M059J (cell line): Measurements from ENCODE around the gene DVL3. TPM values are rescaled to one million over a fixed set of nuclear protein-coding genes. Genes with fewer than 3 reads are reported as not detected.
A peak's percentile ranks its signal among the peaks of the same experiment; 100 is the strongest.
"Not testable (repeated sequence)": the region's sequence is repeated elsewhere in the genome, so short reads cannot be mapped to it uniquely, and the experiment has no call there.

Source experiments
- DNase-seq: peaks from one replicate; pipeline ENCODE4 v3.0.0-alpha.2; 2012; ENCODE audit warnings: low read depth
- total RNA-seq: library from RNA; depleted of rRNA; stranded (reverse); fragments of >200 nt; shearing (Covaris generic); gene quantifications from 2 replicates; pipeline ENCODE4 v1.2.3, GENCODE V29; 2014

Gene DVL3
- total RNA-seq, 1 experiment from 2014 or later: 30.3 TPM

DNA sequence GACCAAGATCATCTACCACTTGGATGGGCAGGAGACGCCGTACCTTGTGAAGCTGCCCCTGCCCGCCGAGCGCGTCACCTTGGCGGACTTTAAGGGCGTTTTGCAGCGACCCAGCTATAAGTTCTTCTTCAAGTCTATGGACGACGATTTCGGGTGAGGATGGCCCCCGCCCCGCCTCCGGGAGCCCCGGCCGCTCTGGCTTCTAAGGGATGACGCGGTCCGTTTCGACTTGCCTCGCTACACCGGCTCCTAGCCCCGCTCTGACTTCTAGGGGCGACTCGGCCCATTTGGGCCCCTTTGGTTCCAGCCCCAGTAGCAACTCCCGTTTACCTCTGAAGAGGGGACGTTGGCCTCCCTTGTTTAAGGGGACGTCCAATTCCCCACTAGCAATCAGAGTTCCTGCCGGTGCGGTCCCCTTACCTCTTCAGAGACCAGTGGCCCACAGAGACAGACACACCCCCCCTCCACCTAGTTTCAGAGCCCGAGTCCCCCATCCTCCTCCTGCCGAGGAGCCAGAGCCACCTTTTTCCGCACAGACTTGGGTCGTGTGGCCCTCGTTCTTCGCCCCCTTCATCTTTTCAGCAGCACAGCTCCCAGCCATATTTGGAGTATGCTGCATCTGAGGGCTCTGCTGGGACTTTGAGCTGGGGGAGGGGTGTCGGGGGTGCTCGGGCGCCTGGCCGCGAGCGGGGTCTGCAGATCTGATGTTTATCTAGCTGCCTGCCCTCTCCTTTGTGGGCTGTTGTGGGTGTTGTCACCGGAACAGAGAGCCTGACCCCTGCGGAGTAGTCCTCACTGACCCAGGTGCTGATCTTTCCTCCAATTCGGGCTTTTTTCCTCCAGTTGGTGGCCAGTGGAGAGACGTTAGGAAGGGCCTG lies 706 bp downstream of the DVL3 start:
- peak; percentile 50 for DNase-seq

DNA sequence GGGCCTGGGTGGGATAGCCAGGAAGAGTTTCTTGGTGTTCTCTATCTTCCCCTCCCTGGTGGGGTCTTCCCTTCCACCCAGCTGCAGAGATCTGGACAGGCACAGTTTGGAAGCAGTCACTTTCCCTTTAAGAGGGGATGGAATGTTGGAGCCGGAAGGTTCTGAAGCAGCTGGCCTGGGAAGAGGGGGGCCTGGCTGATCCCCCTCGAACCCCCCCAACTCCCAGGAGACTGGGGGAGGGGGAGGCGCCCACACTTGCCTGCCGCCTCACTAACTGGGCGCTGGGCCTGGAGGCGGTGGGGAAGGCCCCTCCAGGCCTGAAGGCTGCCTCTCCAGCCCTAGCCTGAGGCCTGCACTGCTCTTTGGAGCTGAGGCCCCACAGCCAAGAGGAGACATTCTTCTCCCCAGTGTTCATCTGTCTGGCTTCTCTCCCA lies 1.4 kb downstream of the DVL3 start:
- peak; percentile 44 for DNase-seq

DNA sequence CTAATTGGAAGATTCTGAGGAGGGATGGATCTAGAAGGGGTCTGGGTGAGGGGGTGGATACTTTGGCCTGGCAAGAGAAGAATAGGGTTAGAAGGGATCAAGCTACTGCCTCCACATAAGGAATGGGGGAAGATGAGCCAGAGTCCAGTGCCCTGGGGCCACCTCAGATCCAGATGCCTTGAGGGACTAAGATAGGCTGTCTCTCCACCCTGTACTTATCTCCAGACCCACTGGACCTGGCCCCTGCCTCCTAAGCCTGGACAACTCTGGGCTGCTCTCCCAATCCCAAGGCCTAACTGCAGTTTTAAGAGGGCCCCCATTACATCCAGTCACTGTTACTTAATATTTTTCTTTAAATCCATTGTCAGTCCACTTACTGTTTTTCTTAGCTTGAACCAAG lies 2.0 kb downstream of the DVL3 start:
- DNase-seq: no peak

DNA sequence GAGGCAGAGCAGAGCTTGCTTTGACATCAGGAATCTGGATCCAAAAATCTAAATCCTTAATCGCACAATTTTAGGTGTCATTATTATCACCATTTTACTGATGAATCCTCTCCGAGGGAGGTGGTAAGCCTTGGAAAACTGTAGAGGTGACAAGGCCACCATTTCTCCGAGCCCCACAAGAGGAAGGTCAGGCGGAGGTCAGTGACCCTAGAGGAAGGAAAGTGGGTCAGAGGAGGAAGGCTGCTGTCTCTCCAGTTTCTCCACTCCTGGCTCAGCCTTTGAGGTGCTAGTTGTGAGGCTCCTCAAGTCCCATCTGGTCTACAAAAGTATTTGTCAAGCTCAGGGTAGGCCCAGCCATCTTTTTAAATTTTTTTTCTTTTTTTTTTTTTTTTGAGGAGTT lies 3.2 kb downstream of the DVL3 start:
- DNase-seq: no peak

DNA sequence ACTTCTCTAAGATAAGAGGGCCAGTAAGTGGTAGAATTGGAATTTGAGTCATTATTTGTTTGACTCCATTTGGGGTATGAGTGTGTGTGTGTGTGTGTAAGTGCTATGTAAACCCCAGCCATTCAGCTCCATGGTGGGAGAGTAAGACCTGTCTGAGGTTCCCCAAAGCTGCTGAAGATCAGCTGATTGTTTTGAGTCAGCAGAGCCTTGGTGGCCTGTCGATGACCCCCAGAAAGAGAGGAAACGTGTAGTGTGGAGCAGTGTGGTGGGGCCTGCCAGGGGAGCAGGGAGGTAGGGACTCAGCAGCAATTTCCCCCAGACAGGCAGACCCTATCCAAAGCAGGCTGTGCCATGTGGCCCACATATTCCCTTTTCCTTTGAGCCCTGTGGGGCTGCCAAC lies 5.3 kb downstream of the DVL3 start:
- no peak for DNase-seq

DNA sequence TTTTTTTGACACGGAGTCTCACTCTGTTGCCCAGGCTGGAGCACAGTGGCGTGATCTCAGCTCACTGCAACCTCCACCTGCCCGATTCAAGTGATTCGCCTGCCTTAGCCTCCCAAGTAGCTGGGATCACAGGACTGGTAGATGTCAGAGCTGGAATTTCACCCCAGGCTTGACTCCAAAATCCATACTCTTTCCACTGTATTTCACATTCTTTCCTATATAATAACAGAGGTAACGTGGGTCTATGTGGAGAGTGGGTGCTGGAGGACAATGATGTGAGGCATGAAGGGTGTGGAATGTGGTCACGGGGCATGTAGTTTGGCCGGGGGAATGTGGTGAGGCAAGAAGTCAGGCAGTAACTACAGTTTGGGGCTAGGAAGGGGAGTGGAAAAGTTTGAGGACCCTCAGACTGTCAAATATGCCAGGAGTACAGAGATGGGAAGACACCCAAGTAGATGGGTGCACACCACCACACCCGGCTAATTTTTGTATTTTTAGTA lies 7.4 kb downstream of the DVL3 start:
- not testable (repeated sequence) for DNase-seq

DNA sequence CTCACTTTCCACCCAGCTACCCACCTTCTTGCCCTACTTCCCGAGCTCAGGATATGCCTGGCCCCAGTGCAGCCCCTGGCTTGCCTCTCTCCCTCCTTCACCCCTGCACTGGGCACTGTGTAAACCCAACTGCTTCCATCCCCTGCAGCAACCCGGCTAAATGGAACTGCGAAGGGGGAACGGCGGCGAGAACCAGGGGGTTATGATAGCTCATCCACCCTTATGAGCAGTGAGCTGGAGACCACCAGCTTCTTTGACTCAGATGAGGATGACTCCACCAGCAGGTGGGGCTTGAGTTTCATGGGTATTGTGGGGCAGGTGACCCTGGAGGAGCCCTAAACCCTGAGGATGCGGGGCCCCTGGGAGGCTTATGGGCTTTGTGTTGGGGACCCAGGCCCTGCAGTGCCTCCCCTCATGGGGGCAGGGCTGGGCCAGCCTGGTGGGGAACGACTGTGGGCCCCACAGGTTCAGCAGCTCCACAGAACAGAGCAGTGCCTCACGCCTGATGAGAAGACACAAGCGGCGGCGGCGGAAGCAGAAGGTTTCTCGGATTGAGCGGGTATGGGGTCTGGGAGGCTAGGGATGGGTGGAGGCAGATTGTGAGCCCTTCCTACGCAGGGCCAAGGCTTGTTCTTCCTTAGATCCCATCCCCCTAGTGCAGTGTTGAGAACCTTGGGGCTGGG lies 9.6 kb downstream of the DVL3 start:
- no peak for DNase-seq

DNA sequence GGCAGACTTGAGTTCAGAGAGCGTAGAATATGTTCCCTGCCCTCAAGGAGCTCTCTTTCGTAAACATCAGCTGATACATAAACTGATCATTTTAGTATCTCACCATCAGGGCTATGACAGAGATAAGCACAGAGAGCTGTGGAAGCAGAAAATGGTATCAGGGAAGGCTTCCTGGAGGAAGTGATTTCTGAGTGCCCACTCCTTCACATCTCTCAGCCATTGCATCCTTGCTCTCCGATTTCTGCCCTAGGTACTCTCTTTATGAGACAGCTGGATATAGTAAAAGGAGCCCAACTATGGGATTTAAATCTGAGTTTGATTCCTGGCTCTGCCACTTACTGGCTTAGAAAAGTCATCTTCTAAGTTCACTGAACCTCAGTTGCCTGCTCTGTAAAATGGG lies 10.4 kb downstream of the DVL3 start:
- no peak for DNase-seq

DNA sequence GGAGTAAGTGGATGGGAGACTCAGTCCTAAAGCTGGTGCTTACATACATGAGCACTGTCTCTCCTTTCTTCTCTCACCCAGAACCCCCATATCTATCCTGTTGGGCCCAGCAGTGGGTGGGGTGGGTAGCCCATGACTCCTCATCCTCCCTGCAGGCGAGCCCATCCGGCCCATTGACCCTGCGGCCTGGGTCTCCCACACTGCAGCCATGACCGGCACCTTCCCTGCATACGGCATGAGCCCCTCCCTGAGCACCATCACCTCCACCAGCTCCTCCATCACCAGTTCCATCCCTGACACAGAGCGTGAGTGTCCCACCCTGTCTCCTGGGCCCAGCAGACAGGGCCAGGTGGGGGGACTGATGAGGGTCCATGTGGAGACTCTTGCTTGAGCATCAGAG lies 11.5 kb downstream of the DVL3 start:
- no peak for DNase-seq

DNA sequence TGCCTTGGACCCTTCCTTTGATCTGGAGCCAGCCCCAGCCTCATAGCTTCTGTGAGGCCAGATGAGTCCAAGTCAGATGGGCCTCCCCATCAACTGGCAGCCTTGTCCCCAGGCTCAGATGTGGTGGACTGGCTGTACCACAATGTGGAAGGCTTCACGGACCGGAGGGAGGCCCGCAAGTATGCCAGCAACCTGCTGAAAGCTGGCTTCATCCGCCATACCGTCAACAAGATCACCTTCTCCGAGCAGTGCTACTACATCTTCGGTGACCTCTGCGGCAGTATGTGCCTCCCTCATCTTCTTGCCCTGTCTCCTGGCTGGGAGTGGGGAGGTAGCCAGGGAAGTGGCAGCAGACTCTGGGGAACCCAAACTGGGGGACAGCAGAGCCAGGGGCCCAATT lies 12.6 kb downstream of the DVL3 start:
- no peak for DNase-seq

DNA sequence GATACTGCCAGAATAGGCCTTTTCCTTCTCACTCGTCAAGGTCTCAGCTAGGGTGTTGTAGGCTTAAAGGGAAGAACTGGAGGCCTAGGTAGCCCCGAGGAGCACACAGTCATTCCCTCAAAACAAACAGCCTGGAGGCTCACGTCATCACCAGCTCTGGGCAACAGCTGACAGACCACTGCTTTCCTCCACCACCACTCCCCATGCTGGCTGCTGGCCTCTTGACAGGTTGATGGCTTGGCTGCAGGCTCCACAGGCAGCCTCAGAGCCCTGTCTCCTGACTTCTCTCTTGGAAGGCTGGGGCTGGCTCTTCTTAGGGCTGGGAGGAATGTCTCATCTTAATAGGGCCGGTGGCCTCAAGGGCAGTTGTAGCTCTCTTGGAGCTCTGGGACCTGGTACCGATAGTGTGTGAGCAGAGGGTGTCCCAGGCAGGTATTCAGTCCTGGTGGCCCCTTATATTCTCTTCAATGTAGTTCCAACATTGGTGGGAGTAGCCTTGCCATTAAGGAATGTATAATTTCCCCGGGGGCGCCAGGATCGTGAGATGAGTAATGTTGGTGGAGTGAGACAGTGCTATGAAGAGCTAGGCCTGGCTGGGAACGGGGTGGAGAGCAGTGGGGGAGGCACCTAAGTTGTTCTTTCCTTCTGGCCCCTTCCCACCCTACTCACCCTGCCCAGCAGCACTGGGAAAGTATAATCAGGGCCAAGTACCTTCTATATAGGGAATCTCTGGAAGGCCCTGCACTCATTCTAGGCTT lies 13.4 kb downstream of the DVL3 start:
- DNase-seq: peak; percentile 86

DNA sequence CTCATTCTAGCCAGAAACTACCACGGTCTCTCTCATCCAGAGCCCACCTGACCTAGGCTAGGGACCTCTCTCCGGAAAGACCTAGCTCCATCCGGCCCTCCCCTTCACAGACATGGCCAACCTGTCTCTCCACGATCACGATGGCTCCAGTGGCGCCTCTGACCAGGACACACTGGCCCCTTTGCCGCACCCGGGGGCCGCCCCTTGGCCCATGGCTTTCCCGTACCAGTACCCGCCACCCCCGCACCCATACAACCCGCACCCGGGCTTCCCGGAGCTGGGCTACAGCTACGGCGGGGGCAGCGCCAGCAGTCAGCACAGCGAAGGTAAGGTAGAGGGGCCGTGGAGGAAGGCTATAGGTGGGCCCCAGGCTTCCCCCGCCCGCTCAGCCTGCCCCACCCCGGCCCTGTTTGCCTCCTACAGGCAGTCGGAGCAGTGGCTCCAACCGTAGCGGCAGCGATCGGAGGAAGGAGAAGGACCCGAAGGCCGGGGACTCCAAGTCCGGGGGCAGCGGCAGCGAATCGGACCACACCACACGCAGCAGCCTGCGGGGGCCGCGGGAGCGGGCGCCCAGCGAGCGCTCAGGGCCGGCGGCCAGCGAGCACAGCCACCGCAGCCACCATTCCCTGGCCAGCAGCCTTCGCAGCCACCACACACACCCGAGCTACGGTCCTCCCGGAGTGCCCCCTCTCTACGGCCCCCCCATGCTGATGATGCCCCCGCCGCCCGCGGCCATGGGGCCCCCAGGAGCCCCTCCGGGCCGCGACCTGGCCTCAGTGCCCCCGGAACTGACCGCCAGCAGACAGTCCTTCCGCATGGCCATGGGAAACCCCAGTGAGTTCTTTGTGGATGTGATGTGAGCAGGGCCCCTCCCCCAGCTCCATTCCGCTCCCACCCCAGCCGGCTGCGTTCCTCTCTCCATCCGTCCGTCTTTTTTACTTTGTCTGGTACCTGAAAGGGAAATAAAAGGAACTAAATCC lies 15.0 kb downstream of the DVL3 start:
- DNase-seq: no peak

DNA sequence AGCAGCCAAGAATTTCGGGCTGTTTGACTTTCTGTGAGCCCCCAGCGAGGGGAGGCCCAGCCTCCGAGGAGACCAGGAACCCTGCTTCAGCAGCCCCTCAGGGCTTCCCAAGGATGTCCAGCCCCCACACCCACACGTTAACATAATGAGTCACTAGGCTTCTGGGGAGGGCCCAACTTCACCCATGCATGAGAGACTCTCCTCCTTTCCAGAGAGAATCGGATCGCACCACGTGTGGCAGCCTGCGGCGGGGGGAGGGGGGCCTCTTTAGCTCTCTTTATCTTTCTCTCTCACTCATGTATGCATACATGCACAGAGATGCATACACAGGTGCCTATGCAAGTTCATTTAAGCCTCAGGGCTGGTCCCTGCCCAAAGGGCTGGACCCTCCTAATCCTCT lies 16.4 kb downstream of the DVL3 start:
- peak; percentile 88 for DNase-seq

DNA sequence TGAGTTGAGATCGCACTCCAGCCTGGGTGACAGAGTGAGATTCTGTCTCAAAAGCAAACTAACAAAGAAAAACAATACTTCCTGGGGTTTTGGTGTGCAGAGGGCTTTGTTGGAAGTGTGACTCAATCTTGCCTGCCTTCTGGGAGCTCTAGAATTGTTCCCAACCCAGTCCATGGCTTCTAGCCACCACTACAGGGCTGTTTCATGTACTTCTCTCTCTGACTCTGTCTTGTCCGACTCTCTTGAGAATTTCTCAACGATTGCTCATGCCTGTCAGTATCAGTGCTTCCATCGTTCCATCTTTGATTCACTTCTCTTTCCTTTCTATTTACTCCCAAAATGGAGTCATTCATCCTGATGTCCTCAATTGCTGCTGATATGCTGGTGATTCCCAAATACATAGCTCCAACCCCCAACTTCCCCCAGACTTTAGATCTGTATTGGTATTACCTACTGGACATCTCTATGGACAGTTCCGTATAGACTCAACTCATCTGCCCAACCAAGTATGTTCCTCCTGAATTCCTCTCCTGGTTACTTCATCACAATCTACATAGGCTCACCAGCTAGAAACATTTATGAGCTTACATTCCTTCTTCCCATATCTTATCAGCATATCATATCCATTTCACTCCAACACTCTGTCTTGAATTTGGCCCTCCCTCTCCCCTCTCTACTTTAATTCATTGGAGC lies 17.6 kb downstream of the DVL3 start:
- DNase-seq: peak; percentile 87

DNA sequence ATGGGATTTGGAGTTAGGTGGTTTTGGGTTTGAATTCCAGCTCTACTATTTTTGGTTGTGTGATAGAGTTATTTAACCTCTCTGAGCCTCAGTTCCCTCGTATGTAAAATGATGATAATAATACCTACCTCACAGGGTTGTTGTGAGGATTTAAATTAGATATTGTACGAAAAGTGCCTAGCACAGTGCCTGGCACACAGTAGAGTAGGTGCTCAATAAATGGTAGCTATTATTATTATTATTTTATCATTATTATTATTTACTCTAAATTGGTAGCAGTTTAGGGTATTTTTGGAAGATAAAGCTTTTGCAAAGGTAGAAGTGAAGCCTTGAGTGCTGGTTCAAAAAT lies 18.2 kb downstream of the DVL3 start:
- no peak for DNase-seq

DNA sequence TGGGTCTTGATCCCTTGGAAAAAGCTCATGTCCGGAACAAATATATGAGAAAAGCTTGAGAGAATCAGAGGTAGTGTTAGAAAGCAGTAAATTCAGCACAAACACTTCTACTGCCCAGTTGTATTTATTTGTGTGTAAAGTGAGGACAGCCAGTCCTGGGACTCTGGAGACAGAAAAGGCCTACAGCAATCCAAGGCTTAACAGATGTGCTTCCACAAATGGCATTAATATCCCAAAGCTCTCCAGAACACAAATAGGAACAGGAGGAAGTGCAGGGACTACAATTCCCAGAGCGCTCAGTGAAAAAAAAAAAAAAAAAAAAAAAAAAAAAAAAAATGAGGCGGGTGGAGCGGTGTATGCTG lies 19.1 kb downstream of the DVL3 start:
- DNase-seq: no peak

DNA sequence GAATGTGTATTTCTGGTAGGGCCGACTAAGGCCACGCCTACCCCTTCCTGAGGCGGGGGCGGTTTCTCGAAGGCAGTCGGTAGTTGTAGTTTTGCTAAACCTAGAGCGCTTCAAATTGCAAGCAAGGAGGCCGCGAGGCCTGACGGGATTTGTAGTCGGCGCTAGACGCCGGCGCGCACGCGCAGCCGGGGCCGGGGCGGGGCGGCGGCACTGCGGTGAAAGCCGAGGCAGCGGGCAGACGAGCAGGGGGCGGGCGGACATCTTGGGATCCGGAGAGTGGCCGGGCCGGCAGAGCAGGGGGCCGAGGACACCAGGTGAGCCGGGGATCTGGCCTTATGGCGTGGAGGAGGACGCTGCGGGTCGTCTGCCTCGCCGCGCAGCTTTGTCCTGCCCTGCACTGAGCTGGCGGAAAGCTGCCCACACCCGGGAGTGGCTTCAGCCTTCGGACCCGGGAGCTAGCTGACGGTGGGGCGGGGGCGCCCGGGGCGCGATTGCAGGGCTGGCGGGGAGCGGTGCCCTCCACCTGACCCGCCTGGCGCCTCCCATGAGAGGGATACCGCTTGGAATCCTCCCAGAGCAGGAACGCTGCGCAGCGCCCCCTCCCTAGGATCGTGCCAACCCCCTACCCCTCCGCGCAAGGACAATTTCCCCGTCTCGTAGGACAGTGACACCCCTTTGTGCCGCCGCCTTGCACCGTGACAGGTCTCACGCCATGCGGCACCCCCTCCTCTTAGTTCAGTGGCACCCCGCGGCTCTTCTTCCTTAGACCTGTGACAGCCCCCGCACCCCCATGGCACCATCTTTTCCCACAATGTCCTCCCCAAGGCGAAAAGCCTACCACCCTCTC lies 19.7 kb downstream of the DVL3 start, which contains the start of gene AP2M1:
Gene AP2M1 (plus strand): TSS at position 210 of the 847 bp plus-strand sequence. CDS start 2,139 bp downstream, outside the sequence.
- peak; percentile 99 for DNase-seq

DNA sequence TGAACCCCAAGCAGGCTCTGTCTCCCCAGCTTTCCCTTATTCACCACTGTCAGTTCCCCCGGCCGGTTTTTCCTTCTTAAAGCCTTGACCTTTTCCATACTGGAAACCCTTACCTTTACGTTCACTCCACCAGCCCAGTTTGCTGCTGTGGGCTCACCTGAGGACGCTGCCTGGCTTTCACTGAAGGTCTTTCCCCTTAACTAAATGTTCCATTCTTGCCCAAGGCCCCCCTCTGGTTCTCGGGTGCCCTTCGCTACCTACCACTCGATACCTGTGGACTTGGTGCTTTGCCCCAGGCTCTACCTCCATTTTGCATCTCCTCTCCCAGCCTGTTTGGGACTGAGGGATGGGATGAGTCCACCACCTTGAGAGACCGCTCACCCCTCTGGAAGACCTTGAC lies 20.3 kb downstream of the DVL3 start:
- no peak for DNase-seq

DNA sequence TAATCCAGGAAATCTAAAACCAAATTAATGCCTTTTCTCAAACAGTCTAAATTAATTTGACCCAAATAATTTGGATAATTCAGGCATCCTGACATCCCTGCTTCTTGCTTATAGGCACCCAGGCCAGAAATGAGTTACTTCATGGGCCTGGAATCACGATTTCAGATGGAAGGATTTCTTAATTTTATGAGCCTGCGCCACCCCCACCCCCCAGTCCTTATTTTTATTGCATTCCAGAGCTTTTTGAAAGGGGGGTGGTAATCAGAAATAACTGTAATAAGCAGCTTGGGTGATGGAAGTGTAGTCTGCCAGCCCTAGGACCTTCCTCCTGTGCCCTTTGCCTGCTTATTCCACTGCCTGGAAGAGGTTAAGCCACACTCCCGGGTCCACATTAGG lies 20.8 kb downstream of the DVL3 start:
- no peak for DNase-seq
